Measurements from ENCODE around the gene DOCK4. TPM values are rescaled to one million over a fixed set of nuclear protein-coding genes. Genes with fewer than 3 reads are reported as not detected.

Gene DOCK4
- total and polyA plus RNA-seq, 10 of the 15 experiments (the other 5 are each of a cell fraction or from before 2014, with no cell fraction given) = 0.03 to 0.73 (median 0.38) TPM

GRCh38 chr7:112065758-112066157, 140.4 kb downstream of the DOCK4 start:
- no peaks in the 10 kb centered on the region for H3K79me2 ChIP-seq (ENCODE audit: control insufficient read depth, insufficient read depth, low read length)
- DNase-seq (ENCODE audit: low read depth, low spot score) (no peak), ATAC-seq (no peak), FAIRE-seq (no peak)
- H3K4me2 ChIP-seq (ENCODE audit: control insufficient read depth, insufficient read depth) = no peak overlapping the region
- no peaks in the 10 kb centered on the region for H3K36me3 ChIP-seq (ENCODE audit: control insufficient read depth in 2 of 2, insufficient read depth in 2 of 2, low read length in 1 of 2)
- ChIA-PET POLR2A (no interaction called here), SMC1A (ENCODE audit: uncharacterized antibody, unreplicated experiment) (no interaction called here), CTCF (no interaction called here), RAD21 (ENCODE audit: unreplicated experiment) (no interaction called here)
- no peak overlapping the region for H3K9ac ChIP-seq (ENCODE audit: control insufficient read depth, insufficient read depth, low read length)
- TF ChIP-seq TCF7 (IDR thresholded peaks at IDR 0.05; ENCODE audit: borderline replicate concordance) (no peak), RUNX3 (IDR thresholded peaks at IDR 0.05; ENCODE audit: low read length) (no peak), NFYA (IDR thresholded peaks at IDR 0.05; ENCODE audit: borderline replicate concordance, low read depth, low read length) (no peak), CHD2 (IDR thresholded peaks at IDR 0.05; ENCODE audit: borderline replicate concordance, low read depth, low read length) (no peak), ATF3 (IDR thresholded peaks at IDR 0.05; ENCODE audit: borderline replicate concordance, extremely low read depth, low read depth, low read length) (no peak), FOXM1 (IDR thresholded peaks at IDR 0.05; ENCODE audit: low read depth, low read length) (no peak), ZBTB4 (CRISPR knock-in tag; IDR thresholded peaks at IDR 0.05) (no peak), CEBPZ (IDR thresholded peaks at IDR 0.05; ENCODE audit: low read depth, low read length) (no peak), MEF2A (IDR thresholded peaks at IDR 0.05; ENCODE audit: insufficient read depth, low read depth, low read length) (no peak), ASH2L (IDR thresholded peaks at IDR 0.05; ENCODE audit: borderline replicate concordance, low read depth) (no peak), IRF4 (IDR thresholded peaks at IDR 0.05; ENCODE audit: low read depth, low read length) (no peak), HSF1 (IDR thresholded peaks at IDR 0.05; ENCODE audit: low read depth, low read length) (no peak), ZZZ3 (IDR thresholded peaks at IDR 0.05; ENCODE audit: control insufficient read depth, insufficient read length, low read depth) (no peak), MYC (IDR thresholded peaks at IDR 0.05; ENCODE audit: insufficient read depth, insufficient read length, insufficient replicate concordance, low read length, severe bottlenecking) (no peak), PML (IDR thresholded peaks at IDR 0.05; ENCODE audit: low read length) (no peak)
- no peaks in the 10 kb centered on the region for H3K27me3 ChIP-seq (replicated peaks in 1 of 2; ENCODE audit: control insufficient read depth in 2 of 2, insufficient read depth in 2 of 2, low read length in 1 of 2)
- H3K4me1 ChIP-seq (ENCODE audit: control insufficient read depth, insufficient read depth, low read length) = no peaks in the 10 kb centered on the region
- H3K4me3 ChIP-seq = no peak overlapping the region
- in situ Hi-C loops (cut with MboI) = no loop called here
- H3K27ac ChIP-seq (ENCODE audit: control insufficient read depth, insufficient read depth) = no peak overlapping the region
- BruUV-seq (replicated peaks) = no TSS peak
- no peak overlapping the region for H2AFZ ChIP-seq (ENCODE audit: control insufficient read depth, low read depth, low read length)
- H4K20me1 ChIP-seq (ENCODE audit: control insufficient read depth, insufficient read depth) = no peaks in the 10 kb centered on the region
- 28% methylated on average over 1 of the region's 1 CpG for WGBS (ENCODE audit: insufficient coverage, insufficient replicate concordance, low lambda C conversion rate, missing lambda C conversion rate)
- intact Hi-C loops (cut with micrococcal nuclease; ENCODE audit: unreplicated experiment) = no loop called here
- H3K9me3 ChIP-seq (replicated peaks; ENCODE audit: control insufficient read depth, insufficient read depth, low read length) = no peaks in the 10 kb centered on the region
